ENCODE results near the gene NDUFB7.

The NDUFB7 gene

DNA sequence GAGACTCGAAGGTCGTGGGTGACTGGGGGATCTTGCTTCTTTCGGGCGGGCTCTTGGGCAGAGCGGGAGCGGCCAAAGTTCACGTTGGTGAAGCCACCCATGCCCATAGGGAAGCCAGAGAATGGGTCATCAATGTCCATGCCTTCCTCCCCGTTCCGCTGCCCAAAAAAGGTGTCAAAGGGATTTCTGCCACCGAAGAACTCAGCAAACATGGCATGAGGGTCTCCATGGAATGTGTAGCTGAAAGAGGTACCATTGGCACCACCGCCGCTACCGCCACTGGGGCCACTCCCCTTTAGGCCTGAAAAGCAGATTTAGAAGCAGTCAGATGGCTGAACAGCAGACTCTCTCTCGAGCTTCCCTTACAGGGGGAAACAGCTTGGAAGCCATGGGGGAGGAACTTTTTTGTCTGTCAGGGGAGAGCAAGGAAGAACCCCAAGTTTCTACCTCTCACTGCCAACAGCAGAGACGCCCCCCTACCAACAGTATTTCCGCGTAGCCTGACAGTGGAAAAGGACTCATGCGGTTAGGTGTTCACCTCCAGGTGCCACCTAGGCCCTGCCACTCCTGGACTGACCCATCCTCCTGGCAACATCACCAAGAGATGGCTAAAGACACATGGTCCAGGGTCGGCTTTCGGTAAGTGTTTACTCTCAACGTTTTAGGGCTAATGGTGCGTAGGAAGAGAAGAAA, 55.0 kb downstream of the NDUFB7 start:
- Mint-ChIP-seq H3K27me3 (no peaks in the 10 kb centered on the region), H3K9me3 (no peaks in the 10 kb centered on the region), H3K4me1 (ENCODE audit: low read depth) (peaks cover 55% of the 10 kb centered on the region), H3K4me3 (peak overlapping the region; percentile 89), H3K36me3 (ENCODE audit: low read depth) (peaks cover 49% of the 10 kb centered on the region), H3K27ac (peak overlapping the region; percentile 97)
- intact Hi-C loops (cut with micrococcal nuclease), result no loop called here
